IPS DF 6.9 (cell line): ENCODE results near the gene EYA3.

ENCODE experiments used
- DNase-seq: peaks from one replicate; pipeline ENCODE4 v3.0.0-alpha.2; 2013; ENCODE audit warnings: low read depth, low spot score
- H3K27ac ChIP-seq: one replicate; pipeline ENCODE4 v1.5.1; 2013; ENCODE audit warnings: low read length, control low read depth
- H3K27me3 ChIP-seq: 2 replicates; pipeline ENCODE4 v1.6.1; 2013; ENCODE audit warnings: mild to moderate bottlenecking, low read length; ENCODE audit not compliant: control insufficient read depth, insufficient read depth
- H3K36me3 ChIP-seq: 2 replicates; pipeline ENCODE4 v1.6.1; 2013; ENCODE audit warnings: low read length; ENCODE audit not compliant: control insufficient read depth, insufficient read depth
- H3K4me1 ChIP-seq: 2 replicates; pipeline ENCODE4 v1.6.1; 2013; ENCODE audit warnings: low read length; ENCODE audit not compliant: control insufficient read depth, insufficient read depth
- H3K4me3 ChIP-seq: 2 replicates; pipeline ENCODE4 v1.5.1; 2013; ENCODE audit warnings: mild to moderate bottlenecking, low read length
- H3K9me3 ChIP-seq: 2 replicates; pipeline ENCODE4 v1.6.1; 2013; ENCODE audit warnings: low read length, inconsistent platforms; ENCODE audit not compliant: control insufficient read depth, insufficient read depth
- WGBS: extraction: QIAGEN DNeasy Blood & Tissue Kit; methylation state at CpG from one replicate; pipeline ENCODE4 v1.1.7; 2013; ENCODE audit warnings: mixed read lengths, missing lambda C conversion rate; ENCODE audit not compliant: insufficient read length, insufficient coverage; 5-methylcytosine and 5-hydroxymethylcytosine counted together

Gene EYA3

GRCh38 chr1:27981145-27981544 lies 107.3 kb downstream of the EYA3 start:
- H3K27ac ChIP-seq, result no peak overlapping the region
- no peak for DNase-seq
- no peaks in the 10 kb centered on the region for H3K9me3 ChIP-seq
- no CpG with 5 or more reads among the region's 3 CpGs for WGBS
- no peaks in the 10 kb centered on the region for H3K27me3 ChIP-seq
- no peaks in the 10 kb centered on the region for H3K4me1 ChIP-seq
- no peak overlapping the region for H3K4me3 ChIP-seq
- no peaks in the 10 kb centered on the region for H3K36me3 ChIP-seq

DNA sequence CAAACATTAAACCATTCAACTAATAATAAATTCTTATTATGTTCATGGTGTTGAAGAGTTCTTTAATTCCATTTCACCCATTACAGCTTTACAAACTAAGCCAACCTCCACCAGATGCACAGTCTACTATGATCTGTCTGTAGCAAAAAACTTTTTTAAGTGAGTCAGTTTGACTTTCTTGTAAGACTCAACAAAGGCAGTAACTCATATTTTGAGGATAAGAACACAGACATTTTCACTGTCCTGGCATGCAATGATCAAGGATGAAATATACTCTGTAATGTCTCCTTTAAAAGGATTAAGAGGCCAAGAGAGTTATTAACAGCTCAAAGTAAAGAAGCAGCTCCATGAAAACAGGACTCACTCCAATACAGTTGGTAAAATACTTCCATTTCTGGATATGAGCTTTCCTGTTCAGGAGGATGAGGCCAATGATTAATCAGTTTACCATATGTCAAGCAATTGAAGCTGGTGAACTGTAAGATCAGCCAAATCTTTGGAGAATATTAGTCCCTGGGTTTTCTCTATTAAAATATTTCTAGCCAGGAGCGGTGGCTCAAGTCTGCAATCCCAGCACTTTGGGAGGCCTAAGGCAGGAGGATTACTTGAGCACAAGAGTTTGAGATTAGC lies 108.1 kb downstream of the EYA3 start:
- no peak overlapping the region for H3K4me3 ChIP-seq
- no peaks in the 10 kb centered on the region for H3K27me3 ChIP-seq
- H3K9me3 ChIP-seq, result no peaks in the 10 kb centered on the region
- no peaks in the 10 kb centered on the region for H3K4me1 ChIP-seq
- no CpG with 5 or more reads among the region's 1 CpG for WGBS
- DNase-seq, result no peak
- H3K27ac ChIP-seq, result no peak overlapping the region
- no peaks in the 10 kb centered on the region for H3K36me3 ChIP-seq

GRCh38 chr1:27979859-27980201 lies 108.6 kb downstream of the EYA3 start:
- Histone ChIP-seq H3K4me3 (no peak overlapping the region), H3K27ac (no peak overlapping the region), H3K9me3 (no peaks in the 10 kb centered on the region), H3K36me3 (no peaks in the 10 kb centered on the region), H3K4me1 (no peaks in the 10 kb centered on the region), H3K27me3 (no peaks in the 10 kb centered on the region)
- no CpG with 5 or more reads among the region's 2 CpGs for WGBS
- DNase-seq, result no peak

DNA sequence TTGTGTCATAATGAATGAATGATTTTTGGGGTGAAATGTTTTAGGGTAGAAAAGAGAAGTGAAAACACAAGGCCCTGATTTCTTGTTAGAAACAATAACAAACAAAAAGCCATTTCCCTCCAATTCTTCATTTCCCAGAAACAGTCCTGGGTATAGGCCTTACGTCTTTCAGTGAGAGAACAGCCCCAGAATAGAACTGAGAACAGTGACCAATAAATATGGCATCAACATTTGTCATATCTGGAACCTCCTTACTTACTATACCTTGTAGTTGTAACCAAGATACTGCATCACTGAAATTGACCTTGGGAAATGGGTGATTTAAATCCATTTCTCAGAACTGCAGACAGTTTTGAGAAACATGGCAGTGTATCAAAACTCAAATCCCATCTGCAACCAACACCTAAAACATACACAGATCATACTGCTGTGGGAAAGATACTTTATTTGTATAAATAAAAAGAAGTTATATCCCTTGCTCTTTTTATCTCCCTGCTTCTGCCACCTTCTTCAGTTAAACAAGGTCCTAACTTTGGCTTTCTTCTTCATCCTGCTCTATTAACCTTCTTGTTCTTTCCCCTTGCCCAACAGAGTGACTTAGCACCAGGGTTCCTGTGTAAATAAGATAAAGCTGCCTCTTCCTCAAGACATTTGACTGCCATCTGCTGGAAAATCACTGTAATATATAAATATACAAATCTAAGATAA lies 109.1 kb downstream of the EYA3 start:
- WGBS, result no CpG with 5 or more reads among the region's 1 CpG
- DNase-seq, result no peak
- Histone ChIP-seq H3K4me1 (no peaks in the 10 kb centered on the region), H3K27me3 (no peaks in the 10 kb centered on the region), H3K9me3 (no peaks in the 10 kb centered on the region), H3K27ac (no peak overlapping the region), H3K4me3 (no peak overlapping the region), H3K36me3 (no peaks in the 10 kb centered on the region)

DNA sequence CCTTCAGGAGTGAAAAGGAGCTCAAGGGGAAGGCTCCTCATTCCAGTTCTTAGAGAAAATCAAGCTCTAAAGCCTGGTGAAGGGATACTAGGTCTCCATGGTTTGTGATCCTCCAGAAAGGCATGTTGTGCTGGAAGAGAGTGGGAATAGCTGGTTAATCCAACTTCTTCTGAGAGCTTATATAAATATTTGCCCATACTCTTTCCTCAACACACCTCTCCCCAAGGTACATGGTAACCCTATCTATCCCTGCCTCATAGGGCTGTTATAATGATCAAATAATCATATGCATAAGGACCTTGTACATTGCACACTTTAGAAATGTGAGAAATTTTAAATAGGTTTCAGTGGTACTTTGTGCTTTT lies 114.0 kb downstream of the EYA3 start:
- Histone ChIP-seq H3K4me3 (no peak overlapping the region), H3K27ac (no peak overlapping the region), H3K4me1 (no peaks in the 10 kb centered on the region), H3K27me3 (no peaks in the 10 kb centered on the region), H3K9me3 (no peaks in the 10 kb centered on the region), H3K36me3 (no peaks in the 10 kb centered on the region)
- DNase-seq, result no peak

DNA sequence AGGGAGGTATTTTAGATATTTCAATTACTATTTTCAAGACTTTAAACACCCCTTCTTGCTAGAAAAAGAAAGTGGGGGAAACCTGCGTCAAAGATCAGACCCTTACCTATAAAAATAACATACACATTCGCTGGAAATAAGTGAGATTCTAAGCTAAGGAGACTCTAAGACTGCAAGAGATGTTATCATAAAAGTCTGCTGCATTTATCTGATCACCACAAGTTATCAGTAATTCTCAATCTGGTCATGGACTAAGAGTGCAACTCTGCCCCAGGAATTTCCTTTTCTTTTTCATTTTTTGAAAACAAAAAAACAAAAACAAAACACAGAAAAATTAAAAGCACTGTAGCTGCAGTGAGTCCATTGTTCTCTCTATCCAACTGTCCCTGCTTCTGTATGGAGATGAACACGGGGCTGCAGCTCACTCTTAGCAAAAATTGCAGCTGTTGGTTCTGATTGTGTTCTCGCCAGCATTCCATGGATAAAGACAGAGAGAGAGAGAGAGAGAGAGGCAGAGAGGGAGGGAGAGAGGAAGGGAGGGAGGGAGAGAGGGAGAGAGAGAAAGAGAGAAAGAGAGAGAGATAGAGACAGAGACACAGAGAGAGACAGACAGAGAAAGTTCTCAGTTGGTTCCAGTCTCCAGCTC lies 114.5 kb downstream of the EYA3 start:
- Histone ChIP-seq H3K4me1 (no peaks in the 10 kb centered on the region), H3K27me3 (no peaks in the 10 kb centered on the region)
- WGBS, result no CpG with 5 or more reads among the region's 4 CpGs

DNA sequence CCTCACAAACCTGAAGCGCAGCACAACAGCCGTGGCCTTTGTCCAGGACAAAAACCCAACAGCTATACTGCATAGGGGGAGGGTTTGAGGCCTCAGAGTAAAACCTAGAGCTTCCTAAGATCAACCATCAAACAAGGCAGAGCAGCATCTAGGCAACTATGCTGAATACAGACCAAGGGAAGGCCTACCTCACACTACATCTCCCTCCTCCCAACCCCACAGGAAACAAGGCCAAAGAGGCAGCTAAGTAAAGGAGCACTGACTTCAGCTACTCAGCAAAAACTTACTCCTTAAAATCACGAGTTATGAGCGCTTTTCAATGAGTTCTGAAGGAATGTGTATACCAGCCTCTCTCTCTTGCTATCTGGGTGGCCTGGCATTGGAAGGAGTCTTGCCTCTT lies 116.3 kb downstream of the EYA3 start:
- no peaks in the 10 kb centered on the region for H3K4me1 ChIP-seq
- no CpG with 5 or more reads among the region's 4 CpGs for WGBS
- H3K4me3 ChIP-seq, result no peak overlapping the region

More for the DNA sequence above, 114.5 kb downstream of the EYA3 start:
- Histone ChIP-seq H3K9me3 (no peaks in the 10 kb centered on the region), H3K36me3 (no peaks in the 10 kb centered on the region), H3K27ac (no peak overlapping the region), H3K4me3 (no peak overlapping the region)
- no peak for DNase-seq

DNA sequence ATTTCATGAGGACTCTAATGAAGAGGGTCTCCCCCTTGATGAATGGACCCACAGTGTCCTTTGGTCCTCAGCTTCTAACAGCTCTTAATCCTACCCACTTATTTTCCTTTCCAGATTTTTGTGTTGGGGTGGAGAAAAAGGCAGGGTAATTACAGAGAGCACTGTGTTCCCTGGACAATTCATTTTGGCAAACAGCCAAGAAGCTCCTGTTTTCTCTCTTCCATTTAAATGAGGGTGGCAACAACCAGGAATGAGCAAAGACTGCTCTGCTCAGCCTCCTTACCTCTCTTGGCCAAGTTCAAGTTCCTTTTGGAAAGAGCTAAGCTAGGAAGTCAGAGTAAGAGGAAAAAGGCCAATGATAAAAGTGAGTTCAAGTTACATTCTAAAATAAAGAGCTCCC lies 116.7 kb downstream of the EYA3 start:
- Histone ChIP-seq H3K27ac (no peak overlapping the region), H3K9me3 (no peaks in the 10 kb centered on the region), H3K36me3 (peaks cover 3% of the 10 kb centered on the region; the same call in 1 of the 2 replicates), H3K4me3 (no peak overlapping the region), H3K27me3 (no peaks in the 10 kb centered on the region), H3K4me1 (no peaks in the 10 kb centered on the region)
- DNase-seq, result no peak

More for the DNA sequence above, 116.3 kb downstream of the EYA3 start:
- Histone ChIP-seq H3K27me3 (no peaks in the 10 kb centered on the region), H3K36me3 (no peaks in the 10 kb centered on the region), H3K27ac (no peak overlapping the region), H3K9me3 (no peaks in the 10 kb centered on the region)
- DNase-seq, result no peak

- no peak overlapping the region for H3K4me3 ChIP-seq
- WGBS, result no CpG with 5 or more reads among the region's 6 CpGs
- no peaks in the 10 kb centered on the region for H3K27me3 ChIP-seq
- no peak for DNase-seq
- peaks cover 7% of the 10 kb centered on the region; the same call in 1 of the 2 replicates for H3K36me3 ChIP-seq
- no peak overlapping the region for H3K27ac ChIP-seq
- no peaks in the 10 kb centered on the region for H3K9me3 ChIP-seq
- H3K4me1 ChIP-seq, result no peaks in the 10 kb centered on the region
Measured at GRCh38 chr1:27970401-27970800, 118.0 kb downstream of the EYA3 start.

GRCh38 chr1:27968692-27969091 lies 119.7 kb downstream of the EYA3 start:
- no peak for DNase-seq
- H3K4me3 ChIP-seq, result no peak overlapping the region
- peaks cover 7% of the 10 kb centered on the region; the same call in 1 of the 2 replicates for H3K36me3 ChIP-seq
- WGBS, result no CpG with 5 or more reads among the region's 3 CpGs
- H3K4me1 ChIP-seq, result no peaks in the 10 kb centered on the region
- H3K9me3 ChIP-seq, result no peaks in the 10 kb centered on the region
- H3K27me3 ChIP-seq, result no peaks in the 10 kb centered on the region
- no peak overlapping the region for H3K27ac ChIP-seq
